ENCODE results near the gene MRPL21. TPM values are rescaled to one million over a fixed set of nuclear protein-coding genes. Genes with fewer than 3 reads are reported as not detected.

MRPL21 gene
- total RNA-seq, 2 experiments from 2014 or later = 56.6 to 70.2 TPM

DNA sequence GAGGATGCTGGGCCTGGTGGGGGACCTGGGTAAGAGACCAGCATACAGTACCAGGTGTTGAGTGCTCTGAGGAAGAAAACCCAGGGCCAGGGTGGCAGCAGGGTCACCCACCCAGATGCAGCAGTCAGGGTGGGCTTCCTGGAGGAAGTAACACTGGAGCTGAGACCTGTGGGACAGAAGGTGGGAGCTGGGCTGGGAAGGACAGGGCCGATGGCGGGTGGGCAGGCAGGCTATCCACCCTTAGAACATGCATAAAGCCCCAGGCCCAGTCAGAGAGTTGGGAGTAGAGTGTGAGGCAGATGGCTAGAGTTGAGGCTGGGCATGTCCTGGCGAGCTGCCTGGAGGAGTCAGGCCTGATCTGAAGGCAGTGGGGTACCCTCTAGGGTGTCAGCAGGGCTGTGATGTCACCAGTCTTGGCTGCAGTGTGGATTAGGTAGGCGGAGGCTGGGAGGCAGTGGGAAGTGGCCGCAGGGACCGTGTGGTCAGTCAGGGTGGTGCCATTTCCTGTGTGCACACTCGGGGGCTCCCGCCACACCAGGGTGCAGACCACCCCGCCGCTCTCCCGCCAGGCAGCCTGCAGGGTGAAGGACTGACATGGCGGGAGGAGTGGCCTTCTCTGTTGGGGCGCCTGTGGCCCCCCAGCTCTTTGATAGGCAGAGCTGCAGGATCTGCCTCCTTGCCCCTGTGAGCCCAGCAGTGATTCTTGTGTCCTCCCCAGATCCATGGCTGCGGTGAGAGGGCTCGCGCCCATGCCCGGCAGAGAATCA is 35.4 kb upstream of the MRPL21 start:
- peaks cover 7% of the 10 kb centered on the region for H3K36me3 Mint-ChIP-seq
- DNase-seq = no peak
- no peak for ATAC-seq
- H3K27me3 Mint-ChIP-seq = no peaks in the 10 kb centered on the region
- H3K9me3 Mint-ChIP-seq (ENCODE audit: low read depth) = no peaks in the 10 kb centered on the region
- no peak overlapping the region for H3K4me3 Mint-ChIP-seq
- CTCF ChIA-PET = interaction anchor here (1.7 kb wide), 1 partner anchor 13 kb away, joined by 4 read pairs; no protein-coding TSS in a partner anchor
- no peaks in the 10 kb centered on the region for H3K4me1 Mint-ChIP-seq
- H3K27ac Mint-ChIP-seq = peak overlapping the region; percentile 32

DNA sequence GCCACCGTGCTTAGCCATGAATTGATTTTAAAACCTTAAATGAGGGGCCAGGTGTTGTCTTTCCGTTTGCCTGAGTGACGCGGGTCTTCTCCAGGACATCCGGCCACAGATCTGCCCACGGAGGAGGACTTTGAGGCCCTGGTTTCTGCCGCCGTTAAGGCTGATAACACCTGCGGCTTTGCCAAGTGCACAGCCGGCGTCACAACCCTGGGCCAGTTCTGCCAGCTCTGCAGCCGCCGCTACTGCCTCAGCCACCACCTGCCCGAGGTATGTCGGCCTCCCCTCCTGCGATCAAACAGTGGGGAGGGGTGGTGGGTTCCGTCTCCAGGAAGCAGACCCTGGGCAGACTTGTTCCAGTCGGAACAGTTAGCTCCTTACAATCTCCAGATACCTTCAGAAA is 34.5 kb upstream of the MRPL21 start:
- no peak for ATAC-seq
- Mint-ChIP-seq H3K4me3 (no peak overlapping the region), H3K27ac (no peak overlapping the region), H3K4me1 (no peaks in the 10 kb centered on the region), H3K36me3 (peaks cover 7% of the 10 kb centered on the region), H3K9me3 (ENCODE audit: low read depth) (no peaks in the 10 kb centered on the region), H3K27me3 (no peaks in the 10 kb centered on the region)
- DNase-seq = no peak
- CTCF ChIA-PET = interaction anchor here (1.7 kb wide), 1 partner anchor 13 kb away, joined by 4 read pairs; no protein-coding TSS in a partner anchor

DNA sequence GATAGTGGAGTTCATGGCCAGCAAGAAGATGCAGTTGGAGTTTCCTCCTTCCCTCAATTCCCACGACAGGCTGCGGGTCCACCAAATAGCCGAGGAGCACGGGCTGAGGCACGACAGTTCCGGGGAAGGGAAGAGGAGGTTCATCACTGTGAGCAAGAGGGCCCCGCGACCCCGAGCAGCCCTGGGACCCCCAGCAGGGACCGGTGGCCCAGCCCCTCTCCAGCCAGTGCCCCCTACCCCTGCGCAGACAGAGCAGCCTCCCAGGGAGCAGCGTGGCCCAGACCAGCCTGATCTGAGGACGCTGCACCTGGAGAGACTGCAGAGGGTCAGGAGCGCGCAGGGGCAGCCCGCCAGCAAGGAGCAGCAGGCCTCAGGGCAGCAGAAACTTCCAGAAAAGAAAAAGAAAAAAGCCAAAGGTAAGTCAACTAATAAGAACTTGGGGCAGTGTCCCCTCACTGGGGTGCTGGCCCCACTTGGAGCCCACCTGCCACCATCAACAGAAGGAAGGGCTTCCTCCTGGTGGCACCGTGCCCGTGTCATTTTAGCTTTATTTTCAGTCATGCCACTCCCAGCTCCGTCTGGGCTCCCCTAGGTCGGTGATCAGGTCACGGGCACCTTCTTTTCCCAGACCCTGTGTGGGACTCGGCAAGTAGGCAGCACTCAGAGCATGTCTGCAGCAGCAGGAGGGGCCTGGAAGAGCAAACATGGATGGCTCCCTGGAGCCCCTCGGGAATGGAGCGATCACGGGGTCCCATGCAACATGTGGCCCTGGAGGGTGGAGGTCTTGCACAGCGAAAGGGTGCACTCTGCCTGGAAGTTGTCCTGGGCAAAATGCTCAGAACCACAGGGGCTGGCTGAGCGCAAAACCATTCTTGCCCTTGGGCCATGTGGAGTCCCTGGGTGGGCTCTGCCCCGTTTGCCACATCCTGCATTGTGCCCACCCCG is 33.3 kb upstream of the MRPL21 start:
- no peak for DNase-seq

DNA sequence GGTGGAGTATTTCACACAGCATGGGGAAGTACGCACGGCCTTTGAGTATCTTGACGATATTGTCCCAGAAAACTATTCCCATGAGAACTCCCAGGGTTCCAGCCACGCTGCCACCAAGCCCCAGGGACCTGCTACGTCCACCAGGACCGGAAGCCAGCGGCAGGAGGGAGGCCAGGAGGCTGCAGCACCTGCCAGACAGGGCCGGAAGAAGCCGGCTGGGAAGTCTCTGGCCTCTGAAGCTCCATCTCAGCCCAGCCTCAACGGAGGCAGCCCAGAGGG is 32.7 kb upstream of the MRPL21 start:
- Mint-ChIP-seq H3K27me3 (no peaks in the 10 kb centered on the region), H3K36me3 (peaks cover 7% of the 10 kb centered on the region), H3K27ac (no peak overlapping the region), H3K9me3 (ENCODE audit: low read depth) (no peaks in the 10 kb centered on the region), H3K4me1 (no peaks in the 10 kb centered on the region), H3K4me3 (no peak overlapping the region)
- DNase-seq (no peak), ATAC-seq (no peak)
- CTCF ChIA-PET = no interaction called here

More for the DNA sequence above, 33.3 kb upstream of the MRPL21 start:
- Mint-ChIP-seq H3K27me3 (no peaks in the 10 kb centered on the region), H3K9me3 (ENCODE audit: low read depth) (no peaks in the 10 kb centered on the region), H3K27ac (no peak overlapping the region), H3K4me1 (no peaks in the 10 kb centered on the region), H3K36me3 (peaks cover 7% of the 10 kb centered on the region), H3K4me3 (no peak overlapping the region)
- CTCF ChIA-PET = interaction anchor here (1.7 kb wide), 1 partner anchor 15 kb away, joined by 4 read pairs; no protein-coding TSS in a partner anchor
- ATAC-seq = no peak

DNA sequence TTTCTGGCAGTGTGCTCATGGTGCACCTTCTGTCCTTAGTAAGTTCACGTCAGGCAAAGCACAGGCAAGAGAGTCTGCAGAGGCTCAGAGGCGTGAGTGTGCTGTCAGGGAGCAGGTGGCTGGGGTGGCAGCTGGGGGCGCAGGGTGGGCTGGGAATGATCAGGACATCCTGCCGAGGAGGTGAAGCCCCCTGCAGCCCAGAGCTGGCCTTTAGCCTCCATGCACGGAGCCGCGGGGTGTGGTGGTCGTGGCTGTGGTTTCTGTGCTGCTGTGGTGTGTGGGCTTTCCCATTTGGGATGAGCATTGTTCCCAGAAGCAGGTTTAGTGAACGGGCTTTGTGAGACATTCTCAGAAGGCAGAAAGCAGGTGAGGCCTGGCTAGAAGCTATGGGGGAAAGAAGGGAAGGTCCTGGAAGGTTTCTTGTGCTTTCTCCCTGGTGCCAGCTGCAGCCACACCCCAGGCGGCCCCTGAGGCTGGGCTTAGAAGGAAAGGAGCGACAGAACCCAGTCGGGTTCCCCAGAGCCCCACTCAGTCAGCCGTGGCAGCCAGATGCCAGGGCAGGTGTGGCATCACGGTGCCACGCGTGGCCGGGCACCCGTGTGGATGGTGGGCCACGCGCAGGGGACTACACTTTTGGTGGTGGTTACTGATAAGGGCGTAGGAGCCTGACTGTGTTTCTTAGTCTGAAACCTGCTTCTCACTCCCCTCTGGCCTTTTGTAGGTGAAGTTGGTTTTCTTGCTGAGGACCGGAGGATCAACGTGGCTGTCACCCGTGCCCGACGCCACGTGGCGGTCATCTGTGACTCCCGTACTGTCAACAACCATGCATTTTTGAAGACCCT is 32.1 kb upstream of the MRPL21 start:
- peaks cover 7% of the 10 kb centered on the region for H3K36me3 Mint-ChIP-seq
- no peaks in the 10 kb centered on the region for H3K4me1 Mint-ChIP-seq
- no peak overlapping the region for H3K4me3 Mint-ChIP-seq
- DNase-seq = no peak
- CTCF ChIA-PET = no interaction called here
- H3K9me3 Mint-ChIP-seq (ENCODE audit: low read depth) = no peaks in the 10 kb centered on the region
- no peak for ATAC-seq
- H3K27ac Mint-ChIP-seq = no peak overlapping the region
- H3K27me3 Mint-ChIP-seq = no peaks in the 10 kb centered on the region

DNA sequence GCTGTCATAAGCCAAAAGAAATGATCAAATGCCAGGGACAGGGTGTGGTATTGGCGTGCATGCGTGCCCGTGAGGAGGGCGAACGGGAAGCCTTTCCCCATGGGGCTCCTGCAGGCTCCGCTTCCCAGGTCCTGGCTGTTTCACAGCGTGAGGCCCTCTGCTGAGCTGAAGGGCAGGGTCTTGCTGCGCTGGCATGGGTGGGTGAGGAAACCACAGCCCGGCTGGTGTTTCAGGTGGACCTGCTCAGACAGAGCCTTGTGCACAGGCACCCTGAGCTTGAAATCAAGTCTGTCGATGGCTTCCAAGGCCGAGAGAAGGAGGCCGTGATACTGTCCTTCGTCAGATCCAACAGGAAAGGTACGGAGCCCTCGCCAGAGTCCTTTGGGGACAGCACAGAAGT is 31.4 kb upstream of the MRPL21 start:
- CTCF ChIA-PET = no interaction called here
- H3K9me3 Mint-ChIP-seq (ENCODE audit: low read depth) = no peaks in the 10 kb centered on the region
- H3K27ac Mint-ChIP-seq = no peak overlapping the region
- H3K4me3 Mint-ChIP-seq = no peak overlapping the region
- DNase-seq (no peak), ATAC-seq (no peak)
- no peaks in the 10 kb centered on the region for H3K27me3 Mint-ChIP-seq
- peaks cover 12% of the 10 kb centered on the region for H3K36me3 Mint-ChIP-seq
- H3K4me1 Mint-ChIP-seq = no peaks in the 10 kb centered on the region

GRCh38 chr11:68934666-68935065 is 31.0 kb upstream of the MRPL21 start:
- peaks cover 14% of the 10 kb centered on the region for H3K36me3 Mint-ChIP-seq
- H3K4me3 Mint-ChIP-seq = no peak overlapping the region
- H3K4me1 Mint-ChIP-seq = no peaks in the 10 kb centered on the region
- ATAC-seq (no peak), DNase-seq (no peak)
- no peak overlapping the region for H3K27ac Mint-ChIP-seq
- H3K27me3 Mint-ChIP-seq = no peaks in the 10 kb centered on the region
- no peaks in the 10 kb centered on the region for H3K9me3 Mint-ChIP-seq (ENCODE audit: low read depth)
- CTCF ChIA-PET = no interaction called here

- no peaks in the 10 kb centered on the region for H3K27me3 Mint-ChIP-seq
- no peak for DNase-seq
- H3K27ac Mint-ChIP-seq = no peak overlapping the region
- H3K9me3 Mint-ChIP-seq (ENCODE audit: low read depth) = no peaks in the 10 kb centered on the region
- no peak for ATAC-seq
- peaks cover 16% of the 10 kb centered on the region for H3K36me3 Mint-ChIP-seq
- no peak overlapping the region for H3K4me3 Mint-ChIP-seq
- CTCF ChIA-PET = no interaction called here
- H3K4me1 Mint-ChIP-seq = no peaks in the 10 kb centered on the region
Measured at GRCh38 chr11:68934321-68934645, 30.7 kb upstream of the MRPL21 start.

DNA sequence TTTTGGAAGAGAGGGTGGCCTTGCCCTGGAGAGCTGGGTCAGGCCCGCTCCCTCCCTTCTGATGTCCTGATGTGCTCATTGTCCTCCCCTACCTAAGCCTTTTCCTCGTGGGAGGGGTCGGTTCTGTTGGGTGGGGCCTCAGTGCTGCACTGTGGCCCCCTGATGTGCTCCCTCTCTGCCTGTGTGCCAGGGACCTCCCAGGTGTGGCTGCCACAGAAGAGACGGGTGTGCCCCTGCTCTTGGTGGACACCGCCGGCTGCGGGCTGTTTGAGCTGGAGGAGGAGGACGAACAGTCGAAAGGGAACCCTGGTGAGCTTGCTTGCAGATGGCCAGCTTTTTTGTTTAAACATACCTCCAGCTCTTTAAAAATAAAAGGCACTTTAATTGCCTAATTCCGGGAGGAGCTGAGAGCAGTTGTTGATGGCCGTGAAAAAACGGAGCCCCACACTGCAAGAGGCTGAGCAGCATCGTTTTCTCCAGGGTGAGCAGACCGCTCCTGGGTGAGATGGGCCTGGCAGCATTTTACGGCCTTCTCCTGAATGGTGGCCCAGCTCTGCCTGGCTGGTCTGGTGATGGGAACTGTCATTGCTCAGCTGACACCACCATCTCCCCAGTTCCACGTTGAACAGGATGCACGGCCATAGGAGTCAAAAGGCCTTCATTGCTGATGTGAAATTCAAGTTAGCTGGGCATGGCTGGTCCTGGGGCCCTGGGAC is 30.1 kb upstream of the MRPL21 start:
- DNase-seq (no peak), ATAC-seq (no peak)
- Mint-ChIP-seq H3K36me3 (peaks cover 17% of the 10 kb centered on the region), H3K27ac (no peak overlapping the region), H3K27me3 (no peaks in the 10 kb centered on the region), H3K4me3 (no peak overlapping the region), H3K4me1 (no peaks in the 10 kb centered on the region), H3K9me3 (ENCODE audit: low read depth) (no peaks in the 10 kb centered on the region)
- CTCF ChIA-PET = no interaction called here

GRCh38 chr11:68932933-68933577 is 29.4 kb upstream of the MRPL21 start:
- Mint-ChIP-seq H3K27me3 (no peaks in the 10 kb centered on the region), H3K4me1 (peaks cover 2% of the 10 kb centered on the region), H3K27ac (no peak overlapping the region), H3K9me3 (ENCODE audit: low read depth) (no peaks in the 10 kb centered on the region), H3K36me3 (peaks cover 20% of the 10 kb centered on the region), H3K4me3 (no peak overlapping the region)
- DNase-seq (no peak), ATAC-seq (no peak)
- CTCF ChIA-PET = no interaction called here

- peaks cover 27% of the 10 kb centered on the region for H3K36me3 Mint-ChIP-seq
Measured at GRCh38 chr11:68932358-68932757, 28.7 kb upstream of the MRPL21 start.

GRCh38 chr11:68931911-68932310 is 28.3 kb upstream of the MRPL21 start:
- H3K9me3 Mint-ChIP-seq (ENCODE audit: low read depth) = no peaks in the 10 kb centered on the region
- no peak for DNase-seq
- ATAC-seq = no peak
- H3K27ac Mint-ChIP-seq = no peak overlapping the region
- CTCF ChIA-PET = no interaction called here
- H3K4me1 Mint-ChIP-seq = peaks cover 6% of the 10 kb centered on the region
- no peaks in the 10 kb centered on the region for H3K27me3 Mint-ChIP-seq
- H3K4me3 Mint-ChIP-seq = no peak overlapping the region
- peaks cover 31% of the 10 kb centered on the region for H3K36me3 Mint-ChIP-seq

More at GRCh38 chr11:68932358-68932757, 28.7 kb upstream of the MRPL21 start:
- DNase-seq (no peak), ATAC-seq (no peak)
- Mint-ChIP-seq H3K4me3 (no peak overlapping the region), H3K4me1 (peaks cover 6% of the 10 kb centered on the region), H3K27me3 (no peaks in the 10 kb centered on the region), H3K27ac (no peak overlapping the region), H3K9me3 (ENCODE audit: low read depth) (no peaks in the 10 kb centered on the region)
- CTCF ChIA-PET = no interaction called here
